ENCODE measurements around the gene SHISAL2B.
"Not testable (repeated sequence)": the region's sequence is repeated elsewhere in the genome, so short reads cannot be mapped to it uniquely, and the experiment has no call there.

The SHISAL2B gene

DNA sequence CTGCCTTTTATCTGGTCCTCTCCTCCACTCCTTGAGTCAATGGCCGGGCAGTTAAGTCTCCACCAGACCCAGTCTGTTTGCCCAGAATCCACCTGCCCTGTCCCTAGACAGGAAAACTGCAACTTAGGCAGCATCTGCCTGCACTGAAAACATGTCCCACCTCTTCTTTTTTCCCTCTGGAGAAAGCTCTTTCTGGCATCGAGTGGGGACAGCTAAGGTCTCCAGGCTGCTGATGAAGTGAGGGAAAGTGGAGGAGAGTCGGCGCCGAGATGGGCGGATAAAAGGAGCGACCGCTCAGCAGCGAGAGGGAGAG is 243 bp upstream of the SHISAL2B start:
- Histone ChIP-seq H3K14ac (ENCODE audit: low read length) (no peak overlapping the region), H3K27me3 (ENCODE audit: insufficient read depth, low read length) (peaks cover 6% of the 10 kb centered on the region), H4K12ac (ENCODE audit: low read depth, low read length) (no peak overlapping the region), H3K79me2 (ENCODE audit: control insufficient read depth, insufficient read depth, low read length, poor library complexity) (no peaks in the 10 kb centered on the region), H3K79me1 (ENCODE audit: low read length) (no peaks in the 10 kb centered on the region), H3K4me2 (ENCODE audit: low read length) (peak overlapping the region; percentile 85), H3K9me3 (ENCODE audit: insufficient read depth, low read depth, low read length) (no peaks in the 10 kb centered on the region), H3K4me3 (ENCODE audit: low read depth, low read length) (peak overlapping the region; percentile 31), H3K27ac (ENCODE audit: low read depth, low read length) (no peak overlapping the region), H2AK5ac (ENCODE audit: low read length) (no peak overlapping the region), H2BK5ac (ENCODE audit: low read depth, low read length, poor library complexity) (no peak overlapping the region), H2AFZ (ENCODE audit: insufficient read depth, low read length, poor library complexity) (peak overlapping the region; percentile 69), H4K91ac (ENCODE audit: low read depth, low read length) (no peak overlapping the region), H3K23ac (ENCODE audit: low read length) (no peak overlapping the region), H3K4ac (ENCODE audit: low read depth, low read length) (no peak overlapping the region), H3K18ac (ENCODE audit: low read length) (no peak overlapping the region), H3K36me3 (ENCODE audit: control insufficient read depth in 1 of 2, insufficient read depth in 2 of 2, low read length in 2 of 2) (no peaks in the 10 kb centered on the region), H2BK120ac (ENCODE audit: insufficient read depth, low read length, poor library complexity) (no peak overlapping the region), H4K8ac (ENCODE audit: low read depth, low read length) (no peak overlapping the region), H2BK12ac (ENCODE audit: low read length) (no peak overlapping the region), H3K9ac (ENCODE audit: low read length) (no peak overlapping the region), H3K4me1 (ENCODE audit: control insufficient read depth in 1 of 2, insufficient read depth in 2 of 2, low read length in 2 of 2) (peaks cover 0 to 9% of the 10 kb centered on the region in 2 experiments)
- no peak for DNase-seq
- no CpG with 5 or more reads among the region's 9 CpGs for WGBS (ENCODE audit: extremely low coverage, insufficient coverage, insufficient read length)

DNA sequence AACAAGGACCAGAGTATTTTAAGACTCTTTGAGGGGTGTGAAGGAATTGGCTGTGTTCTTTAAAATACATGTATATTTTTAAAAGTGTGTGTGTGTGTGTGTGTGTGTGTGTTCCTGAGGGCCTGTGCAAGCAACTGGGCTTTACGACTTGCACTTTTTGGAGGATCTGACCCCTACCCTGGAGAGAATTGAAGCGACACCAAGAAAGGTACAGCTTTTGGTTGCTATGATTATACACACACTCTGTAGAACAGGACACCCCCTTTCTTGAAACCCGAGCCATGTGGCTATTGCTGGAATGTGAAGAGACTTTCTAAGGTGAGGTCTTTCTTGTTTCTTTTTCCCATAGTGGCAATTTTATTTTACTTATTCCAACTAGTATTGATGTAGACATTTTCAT is 988 bp downstream of the SHISAL2B start:
- Histone ChIP-seq H3K9me3 (ENCODE audit: insufficient read depth, low read depth, low read length) (no peaks in the 10 kb centered on the region), H2BK12ac (ENCODE audit: low read length) (no peak overlapping the region), H2BK5ac (ENCODE audit: low read depth, low read length, poor library complexity) (no peak overlapping the region), H2BK120ac (ENCODE audit: insufficient read depth, low read length, poor library complexity) (no peak overlapping the region), H3K79me2 (ENCODE audit: control insufficient read depth, insufficient read depth, low read length, poor library complexity) (no peaks in the 10 kb centered on the region), H3K18ac (ENCODE audit: low read length) (no peak overlapping the region), H3K14ac (ENCODE audit: low read length) (no peak overlapping the region), H4K91ac (ENCODE audit: low read depth, low read length) (no peak overlapping the region), H3K79me1 (ENCODE audit: low read length) (no peaks in the 10 kb centered on the region), H3K9ac (ENCODE audit: low read length) (no peak overlapping the region), H3K27me3 (ENCODE audit: insufficient read depth, low read length) (peaks cover 6% of the 10 kb centered on the region), H3K36me3 (ENCODE audit: control insufficient read depth in 1 of 2, insufficient read depth in 2 of 2, low read length in 2 of 2) (no peaks in the 10 kb centered on the region), H4K12ac (ENCODE audit: low read depth, low read length) (no peak overlapping the region), H2AK5ac (ENCODE audit: low read length) (no peak overlapping the region), H3K4me1 (ENCODE audit: control insufficient read depth in 1 of 2, insufficient read depth in 2 of 2, low read length in 2 of 2) (peaks cover 0 to 9% of the 10 kb centered on the region in 2 experiments), H3K4me3 (ENCODE audit: low read depth, low read length) (no peak overlapping the region), H3K23ac (ENCODE audit: low read length) (no peak overlapping the region), H3K4me2 (ENCODE audit: low read length) (peak overlapping the region; percentile 85), H2AFZ (ENCODE audit: insufficient read depth, low read length, poor library complexity) (no peak overlapping the region), H3K4ac (ENCODE audit: low read depth, low read length) (no peak overlapping the region), H4K8ac (ENCODE audit: low read depth, low read length) (no peak overlapping the region), H3K27ac (ENCODE audit: low read depth, low read length) (no peak overlapping the region)
- DNase-seq = no peak
- no CpG with 5 or more reads among the region's 3 CpGs for WGBS (ENCODE audit: extremely low coverage, insufficient coverage, insufficient read length)

DNA sequence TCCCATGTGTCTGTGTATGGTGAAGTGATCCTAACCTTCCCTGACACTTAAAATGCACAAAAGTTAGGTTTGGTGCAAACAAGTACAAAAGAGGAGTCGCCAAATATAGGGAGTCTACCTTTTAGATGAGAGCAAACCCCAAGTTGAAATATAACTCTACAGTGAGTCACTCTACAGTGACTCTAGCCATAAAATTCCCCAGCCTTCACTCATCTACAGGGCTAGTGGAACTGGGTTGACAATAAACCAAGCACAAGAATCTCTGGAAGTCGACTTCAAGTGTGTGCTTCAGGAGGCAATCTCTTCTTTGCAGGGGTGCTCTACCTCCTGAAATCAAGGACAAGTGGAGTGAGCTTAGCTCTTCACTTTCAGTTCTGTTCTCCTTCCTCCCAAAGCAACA is 3.3 kb downstream of the SHISAL2B start:
- no peak overlapping the region for H3K27ac ChIP-seq (ENCODE audit: low read depth, low read length)
- peaks cover 0 to 9% of the 10 kb centered on the region in 2 experiments for H3K4me1 ChIP-seq (ENCODE audit: control insufficient read depth in 1 of 2, insufficient read depth in 2 of 2, low read length in 2 of 2)
- no peaks in the 10 kb centered on the region for H3K79me2 ChIP-seq (ENCODE audit: control insufficient read depth, insufficient read depth, low read length, poor library complexity)
- no peak overlapping the region for H3K23ac ChIP-seq (ENCODE audit: low read length)
- H2BK120ac ChIP-seq (ENCODE audit: insufficient read depth, low read length, poor library complexity) = no peak overlapping the region
- H2BK12ac ChIP-seq (ENCODE audit: low read length) = no peak overlapping the region
- H3K27me3 ChIP-seq (ENCODE audit: insufficient read depth, low read length) = peaks cover 6% of the 10 kb centered on the region
- no peak overlapping the region for H3K4ac ChIP-seq (ENCODE audit: low read depth, low read length)
- no peak overlapping the region for H2BK5ac ChIP-seq (ENCODE audit: low read depth, low read length, poor library complexity)
- no peak overlapping the region for H3K14ac ChIP-seq (ENCODE audit: low read length)
- no peak overlapping the region for H4K8ac ChIP-seq (ENCODE audit: low read depth, low read length)
- no peak overlapping the region for H2AK5ac ChIP-seq (ENCODE audit: low read length)
- H3K9me3 ChIP-seq (ENCODE audit: insufficient read depth, low read depth, low read length) = no peaks in the 10 kb centered on the region
- H3K4me2 ChIP-seq (ENCODE audit: low read length) = no peak overlapping the region
- no peak for DNase-seq
- no peak overlapping the region for H3K18ac ChIP-seq (ENCODE audit: low read length)
- H3K79me1 ChIP-seq (ENCODE audit: low read length) = no peaks in the 10 kb centered on the region
- no peak overlapping the region for H2AFZ ChIP-seq (ENCODE audit: insufficient read depth, low read length, poor library complexity)
- no peak overlapping the region for H3K4me3 ChIP-seq (ENCODE audit: low read depth, low read length)
- H3K9ac ChIP-seq (ENCODE audit: low read length) = no peak overlapping the region
- H4K91ac ChIP-seq (ENCODE audit: low read depth, low read length) = no peak overlapping the region
- no CpG with 5 or more reads among the region's 2 CpGs for WGBS (ENCODE audit: extremely low coverage, insufficient coverage, insufficient read length)
- H4K12ac ChIP-seq (ENCODE audit: low read depth, low read length) = no peak overlapping the region
- H3K36me3 ChIP-seq (ENCODE audit: control insufficient read depth in 1 of 2, insufficient read depth in 2 of 2, low read length in 2 of 2) = no peaks in the 10 kb centered on the region

DNA sequence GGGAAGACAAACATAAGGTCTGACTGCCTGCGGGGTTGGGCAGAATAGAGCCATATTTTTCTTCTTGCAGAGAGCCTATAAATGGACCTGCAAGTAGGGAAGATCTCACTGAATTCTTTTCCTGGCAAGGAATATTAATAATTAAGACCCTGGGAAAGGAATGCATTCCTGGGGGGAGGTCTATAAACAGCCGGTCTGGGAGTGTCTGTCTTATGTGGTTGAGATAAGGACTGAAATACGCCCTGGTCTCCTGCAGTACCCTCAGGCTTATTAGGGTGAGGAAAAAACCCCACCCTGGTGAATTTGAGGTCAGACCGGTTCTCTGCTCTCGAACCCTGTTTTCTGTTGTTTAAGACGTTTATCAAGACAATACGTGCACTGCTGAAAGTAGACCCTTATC is 6.1 kb downstream of the SHISAL2B start:
- H3K4me3 ChIP-seq (ENCODE audit: low read depth, low read length); DNase-seq; H3K4me1 ChIP-seq (ENCODE audit: control insufficient read depth in 1 of 2, insufficient read depth in 2 of 2, low read length in 2 of 2); H2BK12ac ChIP-seq (ENCODE audit: low read length); H3K14ac ChIP-seq (ENCODE audit: low read length); H3K23ac ChIP-seq (ENCODE audit: low read length); H2AK5ac ChIP-seq (ENCODE audit: low read length); H3K9me3 ChIP-seq (ENCODE audit: insufficient read depth, low read depth, low read length); H2BK120ac ChIP-seq (ENCODE audit: insufficient read depth, low read length, poor library complexity); H4K12ac ChIP-seq (ENCODE audit: low read depth, low read length); H3K4ac ChIP-seq (ENCODE audit: low read depth, low read length); H3K79me2 ChIP-seq (ENCODE audit: control insufficient read depth, insufficient read depth, low read length, poor library complexity); H4K91ac ChIP-seq (ENCODE audit: low read depth, low read length); H3K27ac ChIP-seq (ENCODE audit: low read depth, low read length); H2BK5ac ChIP-seq (ENCODE audit: low read depth, low read length, poor library complexity); H3K18ac ChIP-seq (ENCODE audit: low read length); H3K36me3 ChIP-seq (ENCODE audit: control insufficient read depth in 1 of 2, insufficient read depth in 2 of 2, low read length in 2 of 2); H4K8ac ChIP-seq (ENCODE audit: low read depth, low read length); H3K4me2 ChIP-seq (ENCODE audit: low read length); H2AFZ ChIP-seq (ENCODE audit: insufficient read depth, low read length, poor library complexity); H3K79me1 ChIP-seq (ENCODE audit: low read length); H3K9ac ChIP-seq (ENCODE audit: low read length); H3K27me3 ChIP-seq (ENCODE audit: insufficient read depth, low read length): not testable (repeated sequence)
- WGBS (ENCODE audit: extremely low coverage, insufficient coverage, insufficient read length) = no CpG with 5 or more reads among the region's 7 CpGs

Measured in trophoblast cell (in vitro differentiated cells and primary cell).